HG03066 (cell line): ENCODE results near the gene KCTD21.
"Not testable (repeated sequence)": the region's sequence is repeated elsewhere in the genome, so short reads cannot be mapped to it uniquely, and the experiment has no call there.

Experiments used
- ATAC-seq: cut with Tn5 transposase; IDR thresholded peaks from one replicate; pipeline ENCODE4 v1.9.1; 2021; ENCODE audit warnings: low read depth; ENCODE audit not compliant: unreplicated experiment

KCTD21 gene

DNA sequence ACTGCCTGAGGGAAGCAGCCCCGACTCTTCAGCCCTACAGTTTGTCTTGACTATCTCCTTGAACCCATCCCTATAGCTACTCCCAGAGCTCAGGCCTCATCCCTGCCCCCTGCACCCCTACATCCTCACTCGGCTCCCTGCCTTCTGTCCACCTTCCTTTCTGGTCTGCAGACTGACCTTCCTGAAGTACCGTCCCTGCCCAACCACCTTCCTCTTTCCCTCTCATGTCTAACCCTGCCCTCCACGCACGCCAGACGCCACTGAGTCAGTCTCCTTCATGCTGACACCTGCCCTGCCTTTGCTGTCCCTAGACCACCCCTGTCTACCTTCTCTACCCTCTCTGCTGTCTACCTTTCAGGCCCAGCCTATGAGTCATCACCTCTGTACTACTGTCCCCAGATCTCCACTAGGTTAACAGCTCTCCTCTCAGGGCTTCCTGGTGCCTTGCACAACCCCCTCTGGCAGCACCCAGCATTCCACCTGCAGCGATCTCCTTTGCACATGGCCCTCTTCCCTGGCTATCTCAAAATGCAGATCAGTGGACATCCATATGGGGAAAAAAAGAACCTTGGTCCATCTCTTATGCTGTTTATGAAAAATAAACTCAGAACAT, 8.9 kb downstream of the KCTD21 start:
- ATAC-seq: no peak

DNA sequence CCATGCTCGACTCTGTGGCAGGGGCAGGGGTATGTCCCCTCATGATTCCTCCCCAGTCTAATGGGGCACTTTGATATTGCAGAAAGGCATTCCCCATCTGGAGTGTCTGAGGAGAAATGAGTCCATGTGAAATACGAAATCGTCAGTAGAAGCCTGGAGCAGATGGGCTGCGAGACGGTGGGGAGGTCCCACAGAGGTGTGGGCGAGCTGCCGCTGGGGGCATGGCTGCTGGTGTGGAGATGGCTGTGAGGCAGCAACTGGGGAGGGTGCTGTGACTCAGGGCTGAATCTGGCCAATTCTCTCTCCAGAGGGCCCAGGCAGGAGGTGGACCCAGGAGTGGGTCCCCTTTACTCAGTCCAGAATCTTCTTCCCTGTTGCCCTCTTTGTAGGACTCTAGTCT, 11.2 kb downstream of the KCTD21 start:
- ATAC-seq: no peak

DNA sequence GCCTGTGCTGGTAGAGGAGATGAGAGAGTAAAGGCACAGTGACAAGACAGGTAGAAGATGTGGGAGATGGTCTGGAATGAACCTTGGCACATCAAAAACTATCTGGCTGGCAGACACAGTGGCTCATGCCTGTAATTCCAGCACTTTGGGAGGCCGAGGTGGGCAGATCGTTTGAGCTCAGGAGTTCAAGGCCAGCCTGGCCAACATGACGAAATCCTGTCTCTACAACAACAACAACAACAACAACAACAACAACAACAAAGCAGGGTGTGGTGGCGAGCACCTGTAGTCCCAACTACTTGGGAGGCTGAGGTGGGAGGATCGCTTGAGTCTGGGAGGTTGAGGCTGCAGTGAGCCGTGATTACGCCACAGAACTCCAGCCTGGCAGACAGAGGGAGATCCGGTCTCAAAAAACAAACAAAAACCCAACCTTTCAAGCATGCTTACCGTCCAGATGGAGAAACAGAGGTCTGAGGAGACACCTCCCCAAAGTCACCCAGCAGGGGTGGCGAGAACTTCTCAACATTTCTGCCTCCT, 11.8 kb downstream of the KCTD21 start:
- no peak for ATAC-seq

DNA sequence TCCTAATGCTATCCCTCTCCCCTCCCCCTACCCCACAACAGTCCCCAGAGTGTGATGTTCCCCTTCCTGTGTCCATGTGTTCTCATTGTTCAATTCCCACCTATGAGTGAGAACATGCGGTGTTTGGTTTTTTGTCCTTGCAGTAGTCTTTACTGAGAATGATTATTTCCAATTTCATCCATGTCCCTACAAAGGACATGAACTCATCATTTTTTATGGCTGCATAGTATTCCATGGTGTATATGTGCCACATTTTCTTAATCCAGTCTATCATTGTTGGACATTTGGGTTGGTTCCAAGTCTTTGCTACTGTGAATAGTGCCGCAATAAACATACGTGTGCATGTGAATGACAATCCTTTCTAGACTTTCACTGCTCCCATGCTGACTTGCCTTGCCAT, 12.6 kb downstream of the KCTD21 start:
- not testable (repeated sequence) for ATAC-seq

DNA sequence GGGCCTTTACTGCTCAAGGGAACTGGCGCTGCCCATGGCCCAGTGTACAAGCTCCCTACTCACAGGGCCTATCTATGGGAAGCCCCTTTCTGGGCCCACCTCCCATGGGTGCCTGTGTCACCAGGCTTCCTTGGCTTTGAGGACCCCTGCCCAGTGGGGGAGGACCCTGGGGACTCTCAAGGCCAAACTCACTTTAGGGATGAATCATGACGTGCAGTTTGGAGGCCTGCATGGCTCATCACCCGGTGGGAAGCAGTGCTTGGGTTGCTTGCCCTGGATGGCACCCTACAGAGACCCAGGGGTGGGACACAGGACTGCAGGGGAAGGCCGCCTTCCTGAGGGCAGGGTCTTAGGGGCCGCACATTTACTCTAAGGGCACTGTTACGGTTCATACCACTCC, 16.5 kb downstream of the KCTD21 start:
- ATAC-seq: no peak

DNA sequence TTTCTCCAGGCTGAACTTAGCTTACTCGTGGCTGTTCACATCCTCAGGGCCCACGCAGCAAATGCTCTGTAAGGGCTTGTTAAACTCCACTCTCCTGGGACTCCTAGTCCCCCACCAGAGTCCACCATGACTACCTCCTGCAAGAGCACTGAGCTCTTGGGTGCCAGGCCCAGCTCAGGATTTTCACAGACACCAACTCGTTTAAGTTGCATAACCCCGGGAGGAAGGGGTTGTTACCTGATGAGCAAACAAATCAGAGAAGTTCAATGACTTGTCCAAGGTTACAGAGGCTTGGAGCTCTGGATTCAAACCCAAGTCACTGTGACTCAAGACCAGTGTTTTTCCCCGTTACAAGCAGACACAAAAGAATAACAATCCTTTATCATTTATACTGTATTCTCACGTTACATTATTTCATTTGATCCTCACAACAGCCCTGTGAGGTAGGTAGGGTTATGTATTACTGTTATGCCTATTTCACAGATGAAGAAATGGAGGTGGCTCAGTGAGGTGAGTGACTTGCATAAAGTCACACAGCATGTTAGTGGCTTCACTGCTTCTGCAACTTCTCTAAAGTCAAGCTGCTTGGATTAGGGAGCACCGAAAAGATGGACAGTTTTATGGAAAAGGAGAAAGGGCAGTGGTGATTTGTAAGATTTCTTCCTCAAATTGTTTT, 17.4 kb downstream of the KCTD21 start:
- no peak for ATAC-seq

DNA sequence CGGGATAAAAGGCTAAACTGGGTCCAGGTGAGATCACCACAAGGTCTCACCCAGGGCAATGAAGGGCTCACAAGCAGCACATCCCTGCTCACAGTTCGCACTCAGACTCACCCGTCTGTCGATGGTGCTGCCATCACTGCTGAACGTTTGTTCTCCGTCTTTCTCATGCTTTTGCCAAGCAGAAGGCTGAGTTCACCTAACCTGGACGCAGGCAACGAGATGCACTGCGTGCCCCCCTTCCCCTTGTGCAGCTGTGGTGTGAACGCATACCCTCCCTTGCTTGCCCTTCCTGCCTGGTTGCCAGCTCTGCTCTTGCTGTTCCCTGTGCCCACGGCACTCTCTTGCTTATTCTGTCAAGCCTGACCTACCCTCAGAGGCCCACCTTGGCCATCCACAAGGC, 18.0 kb downstream of the KCTD21 start:
- no peak for ATAC-seq

DNA sequence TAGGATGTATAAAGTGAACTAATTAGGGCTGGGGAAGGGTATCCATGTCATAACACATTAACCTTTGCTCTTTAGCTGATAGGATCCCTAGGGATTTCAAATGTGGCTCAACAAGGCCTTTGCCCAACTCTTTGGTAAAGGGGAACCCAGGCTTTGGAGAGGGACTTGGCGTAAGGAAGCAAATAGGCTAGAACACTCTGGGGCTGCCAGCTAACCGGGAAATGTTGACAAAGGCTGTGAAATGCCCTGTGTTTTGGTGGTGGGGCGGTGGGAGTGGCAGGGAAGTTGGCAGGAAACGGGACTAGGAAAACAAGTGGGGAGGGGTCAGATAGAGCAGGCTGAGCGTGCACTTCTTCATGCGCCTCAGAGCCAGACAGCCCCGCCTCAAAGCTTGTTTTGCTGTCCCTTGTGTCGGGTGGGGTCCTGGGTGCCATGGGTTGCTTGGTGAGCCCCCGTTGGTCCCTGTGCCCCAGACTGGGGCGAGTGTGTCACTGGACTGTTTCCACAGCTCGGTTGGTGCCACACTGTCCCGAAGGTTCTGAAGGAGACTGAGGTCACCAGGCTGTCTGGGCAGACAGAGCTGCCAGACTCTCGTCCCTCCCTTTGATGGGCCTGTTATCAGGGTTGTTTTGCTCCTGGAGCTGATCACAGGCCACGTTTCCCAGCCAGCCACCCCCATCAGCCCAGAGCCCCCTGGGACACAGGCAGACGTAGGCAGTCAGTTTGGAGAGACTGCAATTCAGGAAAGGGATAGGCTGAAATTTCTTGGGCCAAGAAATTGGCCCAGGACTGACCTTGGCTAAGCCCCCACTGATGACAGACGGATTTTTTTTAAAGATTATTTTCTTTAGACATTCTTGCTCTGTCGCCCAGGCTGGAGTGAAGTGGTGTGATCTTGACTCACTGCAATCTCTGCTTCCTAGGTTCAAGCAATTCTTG, 19.6 kb downstream of the KCTD21 start:
- ATAC-seq: no peak

DNA sequence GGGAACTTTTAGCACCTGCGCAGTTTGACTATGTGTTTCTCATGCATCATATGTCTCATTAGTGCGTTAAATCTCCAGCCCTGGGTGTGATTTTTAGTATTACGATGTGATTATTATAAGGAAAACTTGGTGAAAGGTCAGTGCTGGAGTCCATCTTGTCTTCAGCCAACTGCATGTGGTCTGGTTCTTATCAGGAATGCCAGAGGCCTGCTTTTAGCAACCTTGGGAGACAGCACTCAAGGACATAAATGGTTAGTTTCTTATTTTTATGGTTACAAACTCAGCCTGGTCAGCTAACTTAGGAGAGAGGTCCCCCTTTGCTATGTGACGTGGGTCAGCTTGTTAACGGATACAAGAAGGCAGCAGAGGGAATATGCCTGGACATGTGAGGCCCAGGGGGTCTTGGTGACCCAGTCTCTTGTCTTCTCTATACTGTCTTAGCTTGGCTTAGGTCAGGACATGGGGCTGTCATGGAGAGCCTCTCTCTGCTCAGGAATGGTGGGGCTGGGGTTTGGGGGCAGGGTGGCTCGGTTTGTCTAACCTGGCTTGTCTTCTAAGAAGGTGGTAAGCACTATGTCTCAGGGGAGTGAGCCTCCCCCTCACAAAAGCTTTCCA, 21.5 kb downstream of the KCTD21 start:
- ATAC-seq: no peak

DNA sequence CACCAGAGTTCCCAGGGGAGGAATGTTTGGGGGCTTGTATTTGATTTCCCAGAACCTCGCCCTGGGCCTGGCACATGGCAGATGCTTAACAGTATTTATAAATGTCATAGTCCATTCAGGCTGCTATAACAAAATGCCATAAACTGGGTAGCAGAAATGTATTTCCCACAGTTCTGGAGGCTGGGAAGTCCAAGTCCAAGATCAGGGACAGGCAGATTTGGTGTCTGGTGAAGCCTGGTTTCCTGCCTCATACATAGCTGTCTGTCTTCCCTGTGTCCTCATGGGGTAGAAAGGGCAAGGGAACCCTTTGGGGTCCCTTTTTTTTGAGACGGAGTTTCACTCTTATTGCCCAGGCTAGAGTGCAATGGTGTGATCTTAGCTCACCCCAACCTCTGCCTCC, 24.0 kb downstream of the KCTD21 start:
- no peak for ATAC-seq

DNA sequence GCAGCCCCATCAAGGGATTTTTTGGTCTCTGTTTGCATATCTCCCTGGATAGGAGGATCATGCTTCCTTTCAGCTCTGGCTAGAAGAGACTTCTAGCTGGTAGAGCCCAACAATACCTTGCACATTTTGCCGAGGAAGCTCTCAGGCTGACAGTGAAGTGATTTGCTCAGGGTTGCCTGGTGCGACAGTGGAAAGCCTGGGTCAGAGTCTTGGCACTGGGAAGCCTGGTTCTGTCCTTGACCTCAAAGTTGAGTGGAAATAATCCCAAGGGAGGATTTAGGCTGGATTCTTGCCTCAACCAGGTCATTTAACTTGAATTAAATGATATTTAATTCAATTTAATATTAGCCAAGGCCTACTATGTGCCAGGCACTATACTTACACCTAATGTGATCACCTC, 24.6 kb downstream of the KCTD21 start:
- ATAC-seq: no peak

DNA sequence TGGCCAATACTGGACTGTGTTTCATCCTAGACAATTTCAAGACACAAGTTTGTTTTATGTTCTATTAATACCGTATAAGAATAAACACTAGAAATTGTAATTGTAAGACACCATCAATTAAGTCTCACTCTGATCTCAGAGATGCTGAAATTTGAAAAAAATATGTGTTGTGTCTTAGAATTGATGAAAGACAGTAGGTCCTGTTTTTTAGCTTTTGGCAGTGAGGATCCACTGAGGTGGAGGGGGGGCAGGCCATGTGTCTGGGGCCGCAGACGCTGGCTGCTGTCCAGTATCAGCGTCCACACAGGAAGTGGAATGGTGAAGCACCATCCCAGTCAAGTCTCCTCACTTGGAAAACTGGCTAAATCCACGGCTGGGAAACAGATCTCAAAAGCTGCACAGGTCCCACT, 26.5 kb downstream of the KCTD21 start:
- ATAC-seq: no peak

DNA sequence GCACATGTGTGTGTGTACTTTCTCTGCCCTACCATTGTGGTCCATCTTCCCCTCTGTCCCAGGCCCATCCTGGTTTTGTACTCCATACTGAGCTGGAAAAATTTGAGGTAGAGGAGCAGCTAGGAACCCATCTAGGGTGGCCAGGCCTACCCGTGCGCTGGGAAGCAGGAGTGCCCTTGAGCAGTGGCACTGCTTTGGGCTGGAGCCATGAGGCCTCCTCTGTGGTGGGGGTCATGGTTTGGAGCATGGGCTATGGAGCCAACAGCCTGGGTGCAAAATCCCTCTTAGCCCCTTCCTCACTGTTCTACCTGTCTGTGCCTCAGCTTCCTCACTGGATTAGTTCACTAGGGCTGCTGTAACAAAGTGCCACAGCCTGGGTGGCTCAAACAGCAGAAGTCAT, 27.1 kb downstream of the KCTD21 start:
- ATAC-seq: no peak

DNA sequence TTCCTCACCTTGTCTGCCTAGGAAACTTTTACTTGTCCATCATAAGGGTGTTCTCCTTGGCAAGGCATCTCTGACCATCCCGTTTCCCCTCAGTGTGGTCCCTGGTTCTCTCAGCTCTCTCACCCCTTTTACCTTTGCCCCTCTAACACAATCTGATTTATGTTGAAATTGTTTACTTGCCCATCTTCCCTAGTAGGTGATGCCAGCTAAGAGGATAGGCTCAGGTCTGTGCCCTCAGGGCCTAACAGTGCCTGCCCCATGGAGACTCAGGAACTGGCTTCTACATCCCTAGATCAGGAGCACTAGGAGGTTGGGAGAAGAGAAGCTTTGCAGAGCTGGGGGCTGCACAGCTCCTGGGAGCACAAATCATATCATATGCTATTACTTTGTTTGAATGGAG, 27.9 kb downstream of the KCTD21 start:
- no peak for ATAC-seq

DNA sequence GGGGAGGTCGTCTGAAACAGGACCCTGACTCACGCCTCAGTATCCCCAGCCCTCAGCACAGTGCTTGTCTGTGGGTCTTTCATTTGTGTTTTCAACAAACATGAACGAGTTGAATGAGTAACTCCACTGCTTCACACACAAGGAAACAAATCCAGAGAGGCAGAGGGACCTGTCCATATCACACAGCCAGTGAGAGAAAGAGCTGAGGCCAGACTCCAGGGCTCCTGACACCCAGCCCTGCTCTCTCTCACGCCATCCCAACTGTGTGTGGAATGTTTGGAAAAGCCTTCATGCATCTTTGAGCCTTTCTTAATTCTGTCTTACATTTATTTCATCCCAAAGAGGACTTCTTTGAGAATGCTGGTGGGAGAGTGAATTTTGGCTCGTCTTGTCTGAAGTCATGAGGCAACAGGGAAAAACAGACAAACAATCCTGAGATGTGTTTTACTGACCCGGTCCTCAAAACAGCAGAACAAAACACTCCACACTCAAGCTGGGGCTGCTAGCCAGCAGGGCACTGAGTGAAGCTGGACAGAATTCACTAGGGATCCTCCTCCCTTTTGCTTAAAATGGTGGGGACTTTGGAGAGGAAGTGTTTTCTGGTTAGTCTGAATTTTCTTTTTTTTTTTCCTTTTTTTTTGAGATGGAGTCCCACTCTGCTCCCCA, 29.3 kb downstream of the KCTD21 start:
- no peak for ATAC-seq

DNA sequence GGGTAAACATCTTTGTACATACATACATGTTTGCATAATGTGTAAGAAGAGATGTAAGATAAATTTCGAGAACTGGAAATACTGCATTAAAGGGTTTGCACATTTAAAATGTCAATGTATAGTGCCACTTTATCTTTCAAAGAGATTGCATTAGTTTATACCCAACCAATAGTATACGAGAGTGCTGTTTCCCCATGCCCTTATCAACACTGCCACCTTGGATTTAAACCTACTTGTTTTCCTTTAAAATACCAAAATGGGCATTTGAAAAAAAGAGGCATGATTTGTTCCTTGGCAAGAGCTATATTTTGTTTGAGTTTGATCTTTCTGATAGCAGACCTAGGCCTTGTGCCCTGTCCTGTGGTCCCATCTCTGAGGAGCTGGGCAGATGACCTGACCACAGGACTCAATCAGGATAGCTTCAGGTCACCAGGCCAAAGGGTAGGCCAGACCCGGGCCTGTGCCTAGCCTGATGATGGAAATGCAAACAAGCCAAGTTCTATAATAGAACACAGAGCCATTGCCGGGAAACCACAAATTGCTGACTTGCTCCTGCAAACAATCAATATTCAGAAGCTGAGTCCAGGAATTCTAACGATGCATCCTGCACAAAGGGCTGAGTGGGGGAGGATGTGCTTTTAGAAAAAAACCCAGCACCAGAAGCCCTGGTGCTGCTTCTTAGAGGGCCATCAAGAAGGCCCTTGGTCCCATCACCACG, 32.1 kb downstream of the KCTD21 start:
- ATAC-seq: no peak

DNA sequence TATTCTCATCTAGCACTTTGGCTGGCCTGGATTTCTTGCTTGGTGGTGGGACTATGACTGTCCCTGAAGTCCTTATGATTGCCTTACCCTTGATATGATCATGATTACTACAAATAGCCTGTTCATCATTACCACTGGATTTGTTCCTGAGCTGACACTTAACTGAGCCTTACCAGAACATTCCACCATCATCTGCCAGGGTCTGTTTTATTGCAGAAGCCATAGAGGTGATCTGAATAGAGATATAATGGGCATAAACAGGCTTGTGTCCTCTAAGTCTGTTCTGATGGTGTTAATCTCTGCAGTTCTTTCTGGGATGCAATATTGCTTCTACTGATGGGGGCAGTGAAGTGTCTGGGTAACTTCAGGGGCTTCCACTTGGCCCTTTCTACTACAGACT, 36.6 kb downstream of the KCTD21 start:
- no peak for ATAC-seq

DNA sequence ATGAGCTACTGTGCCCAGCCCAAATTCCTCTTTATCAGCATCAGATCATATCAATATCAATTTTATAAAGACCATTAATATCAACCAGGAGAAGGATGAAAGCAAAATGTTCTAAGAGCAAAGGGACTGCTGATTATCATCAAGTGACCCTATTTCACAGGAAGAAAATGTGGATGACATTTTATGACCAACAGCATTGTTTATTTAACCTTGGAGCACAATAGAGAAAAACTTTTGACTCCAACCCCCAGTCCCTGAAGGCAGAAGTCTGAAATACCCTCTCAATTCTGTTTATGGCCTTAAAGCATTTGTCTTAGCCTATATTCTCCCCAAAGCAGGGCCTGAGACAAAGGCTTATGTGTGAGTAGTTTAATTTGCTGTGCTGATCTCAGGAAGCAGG, 37.7 kb downstream of the KCTD21 start:
- no peak for ATAC-seq

DNA sequence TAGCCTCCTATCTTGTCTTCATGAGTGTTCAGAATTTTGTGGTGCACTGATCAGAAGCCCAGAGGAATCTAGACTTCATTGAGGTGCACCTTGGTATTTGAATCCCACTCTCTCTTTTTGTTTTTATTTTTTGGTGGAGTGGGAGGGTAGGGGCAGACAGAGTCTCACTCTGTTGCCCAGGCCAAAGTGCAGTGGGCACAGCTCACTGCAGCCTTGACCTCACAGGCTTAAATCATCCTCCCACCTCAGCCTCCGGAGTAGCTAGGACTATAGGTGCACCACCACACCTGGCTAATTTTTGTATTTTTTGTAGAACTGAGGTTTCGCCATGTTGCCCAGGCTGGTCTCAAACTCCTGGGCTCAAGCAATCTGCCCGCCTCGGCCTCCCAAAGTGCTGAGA, 38.1 kb downstream of the KCTD21 start:
- ATAC-seq: no peak

DNA sequence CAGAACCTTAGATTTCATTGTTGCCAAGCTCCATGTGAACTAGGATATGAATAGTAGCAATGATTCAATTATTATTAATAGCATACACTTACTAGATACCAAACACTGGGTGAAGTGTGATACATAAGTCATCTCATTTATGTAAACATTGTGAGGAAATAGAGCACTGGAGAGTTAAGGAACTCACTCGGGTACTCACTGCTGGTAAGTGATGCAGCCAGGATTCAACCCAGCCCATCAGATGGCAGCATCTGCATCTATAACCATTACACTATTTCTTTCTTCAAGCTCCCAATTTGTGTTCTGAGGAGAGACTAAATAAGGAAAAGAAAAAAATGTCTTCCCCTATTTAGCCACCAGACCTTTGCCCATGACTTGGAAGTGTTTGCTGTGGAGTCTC, 38.8 kb downstream of the KCTD21 start:
- no peak for ATAC-seq
